ENCODE measurements around the gene SYNPO.

Gene SYNPO

GRCh38 chr5:150659360-150660107, 19.1 kb downstream of the SYNPO start:
- no peak for DNase-seq

GRCh38 chr5:150660108-150660831, 19.8 kb downstream of the SYNPO start:
- DNase-seq: no peak

- no peak for DNase-seq
Measured at GRCh38 chr5:150661086-150661485, 20.6 kb downstream of the SYNPO start, which contains the start of gene MYOZ3. TSS of gene MYOZ3 (plus strand) at chr5:150661251. CDS start at chr5:150662942, 1,691 bp downstream.

GRCh38 chr5:150661821-150662596, 21.5 kb downstream of the SYNPO start:
- DNase-seq: no peak

GRCh38 chr5:150662731-150663516, 22.5 kb downstream of the SYNPO start:
- DNase-seq: no peak

GRCh38 chr5:150663936-150664335, 23.5 kb downstream of the SYNPO start:
- DNase-seq: no peak

- no peak for DNase-seq
Measured at GRCh38 chr5:150665044-150665443, 24.6 kb downstream of the SYNPO start.

- DNase-seq: no peak
Measured at GRCh38 chr5:150670275-150670947, 30.0 kb downstream of the SYNPO start.

GRCh38 chr5:150670948-150671310, 30.5 kb downstream of the SYNPO start:
- no peak for DNase-seq

GRCh38 chr5:150671509-150672236, 31.2 kb downstream of the SYNPO start:
- DNase-seq: no peak

- peak; percentile 18 for DNase-seq
Measured at GRCh38 chr5:150672237-150672883, 31.9 kb downstream of the SYNPO start.

GRCh38 chr5:150672884-150673275, 32.4 kb downstream of the SYNPO start:
- no peak for DNase-seq

- no peak for DNase-seq
Measured at GRCh38 chr5:150674341-150674821, 33.9 kb downstream of the SYNPO start.

GRCh38 chr5:150675069-150675468, 34.6 kb downstream of the SYNPO start:
- no peak for DNase-seq

- no peak for DNase-seq
Measured at GRCh38 chr5:150676578-150676977, 36.1 kb downstream of the SYNPO start.

GRCh38 chr5:150689120-150689519, 48.7 kb downstream of the SYNPO start:
- no peak for DNase-seq

GRCh38 chr5:150690760-150691159, 50.3 kb downstream of the SYNPO start:
- no peak for DNase-seq

- no peak for DNase-seq
Measured at GRCh38 chr5:150692276-150692675, 51.8 kb downstream of the SYNPO start.

- no peak for DNase-seq
Measured at GRCh38 chr5:150694612-150695011, 54.2 kb downstream of the SYNPO start.

GRCh38 chr5:150700246-150700593, 59.8 kb downstream of the SYNPO start:
- no peak for DNase-seq

Measured in stimulated activated CD4-positive, alpha-beta T cell treated with anti-CD3 and anti-CD28 coated beads, Interleukin-1b, Interleukin-23, amount 100 ng/mL, for 48 hours (primary cell).